CD4-positive, alpha-beta memory T cell (primary cell): ENCODE results near the gene LDHD. TPM values are rescaled to one million over a fixed set of nuclear protein-coding genes. Genes with fewer than 3 reads are reported as not detected.

ENCODE experiments used
- CTCF ChIA-PET: fragments of 350-600 bp; sonication (Branson Sonifier 250); formaldehyde crosslinking; loops from one replicate; lab custom pipeline; 2021; ENCODE audit warnings: inconsistent platforms; ENCODE audit not compliant: partially characterized antibody; lab: Charles Lee
- POLR2A ChIA-PET: fragments of 350-600 bp; sonication (Branson Sonifier 250); formaldehyde crosslinking; loops from one replicate; lab custom pipeline; 2021; ENCODE audit not compliant: partially characterized antibody; lab: Charles Lee
- DNase-seq, 5 donors: peaks; one replicate each; pipeline versions ENCODE4 v3.0.0 to v3.0.0-alpha.2; 2020 to 2022; ENCODE audit warnings: mixed read lengths in 1 of 5
- H3K27ac ChIP-seq: one replicate; pipeline ENCODE4 v1.7.0; 2013; ENCODE audit warnings: low read depth, low read length
- H3K27me3 ChIP-seq: 2 replicates; pipeline ENCODE4 v1.7.0; 2013; ENCODE audit warnings: mild to moderate bottlenecking, low read length, moderate library complexity; ENCODE audit not compliant: insufficient read depth
- H3K36me3 ChIP-seq: 2 replicates; pipeline ENCODE4 v1.7.0; 2013; ENCODE audit warnings: mild to moderate bottlenecking, low read length, moderate library complexity; ENCODE audit not compliant: insufficient read depth
- H3K4me1 ChIP-seq: 2 replicates; pipeline ENCODE4 v1.7.0; 2013; ENCODE audit warnings: mild to moderate bottlenecking, low read length, moderate library complexity; ENCODE audit not compliant: insufficient read depth
- H3K4me3 ChIP-seq, 2 donors: one replicate each; pipeline ENCODE4 v1.7.0; 2013; ENCODE audit warnings: low read length in 2 of 2, mild to moderate bottlenecking in 1 of 2
- H3K9me3 ChIP-seq, 2 donors: one replicate each; pipeline ENCODE4 v1.7.0; 2013; ENCODE audit warnings: low read length in 2 of 2, control low read depth in 1 of 2; ENCODE audit not compliant: control insufficient read depth in 1 of 2
- H3K27ac Mint-ChIP-seq, 7 donors: one replicate each; pipeline ENCODE4 v1.8.0; 2020 to 2021; ENCODE audit warnings: mixed read lengths in 7 of 7, mild to moderate bottlenecking in 6 of 7, inconsistent platforms in 3 of 7, moderate library complexity in 3 of 7
- H3K27me3 Mint-ChIP-seq, 2 donors: one replicate each; pipeline ENCODE4 v1.8.0; 2020 to 2021; ENCODE audit warnings: mixed read lengths in 2 of 2
- H3K36me3 Mint-ChIP-seq, 2 donors: one replicate each; pipeline ENCODE4 v1.8.0; 2020 to 2021; ENCODE audit warnings: mixed read lengths in 2 of 2, inconsistent platforms in 1 of 2, mild to moderate bottlenecking in 1 of 2
- H3K4me1 Mint-ChIP-seq, 4 donors: one replicate each; pipeline ENCODE4 v1.8.0; 2020 to 2021; ENCODE audit warnings: mixed read lengths in 4 of 4, mild to moderate bottlenecking in 1 of 4
- H3K4me3 Mint-ChIP-seq, 8 donors: one replicate each; pipeline ENCODE4 v1.8.0; 2020 to 2021; ENCODE audit warnings: mixed read lengths in 8 of 8, mild to moderate bottlenecking in 7 of 8, moderate library complexity in 6 of 8, inconsistent platforms in 3 of 8
- H3K9me3 Mint-ChIP-seq, 8 donors: one replicate each; pipeline ENCODE4 v1.8.0; 2020 to 2021; ENCODE audit warnings: mixed read lengths in 8 of 8, mild to moderate bottlenecking in 5 of 8, inconsistent platforms in 3 of 8, moderate library complexity in 1 of 8
- intact Hi-C: fragments of 100-400 bp; cut with micrococcal nuclease; formaldehyde crosslinking; loops from one replicate; pipeline ENCODE4 v1.15.1; 2023
- polyA plus RNA-seq, 2 donors: library from polyadenylated mRNA; unstranded; fragments of 300-500 nt; fragmentation: Illumina TruSeq; gene quantifications; one replicate each; pipeline ENCODE4 v1.2.3, GENCODE V29; 2021
- total RNA-seq, 2 experiments: library from RNA; stranded (reverse); gene quantifications; one replicate each; pipeline ENCODE4 v1.2.3, GENCODE V29; 2021

LDHD gene
- total and polyA plus RNA-seq, 4 experiments from 2014 or later: 0.09 to 0.20 (median 0.17) TPM; not detected in 1

- CTCF ChIA-PET: interaction anchor here (0.6 to 7.5 kb wide), 49 partner anchors 8 to 410 kb away, joined by 3 to 254 read pairs (median 6); partner anchors contain the start of genes MLKL, WDR59, ZFP1 and ZNRF1
- peak overlapping the region in 3 of 8 donors; percentile 18 to 72 (median 70) for H3K4me3 Mint-ChIP-seq
- peak overlapping the region in 6 of 7 donors; percentile 15 to 95 (median 93) for H3K27ac Mint-ChIP-seq
Observed at GRCh38 chr16:75111514-75111940, 5.1 kb downstream of the LDHD start.

GRCh38 chr16:75110637-75111513, 5.7 kb downstream of the LDHD start:
- Histone ChIP-seq H3K9me3 (no peaks in the 10 kb centered on the region), H3K4me1 (peaks cover 58% of the 10 kb centered on the region), H3K27me3 (no peaks in the 10 kb centered on the region), H3K27ac (peak overlapping the region; percentile 56), H3K4me3 (peak overlapping the region; percentile 5 to 39), H3K36me3 (no peaks in the 10 kb centered on the region)
- intact Hi-C loops: loop anchor here (1.0 to 5.0 kb wide), 6 partner anchors 36 to 402 kb away; partner anchors contain the start of genes WDR59 and ZFP1
- CTCF ChIA-PET: interaction anchor here (0.6 to 7.5 kb wide), 56 partner anchors 9 to 504 kb away, joined by 3 to 254 read pairs (median 5); partner anchors contain the start of genes MLKL, WDR59, ZFP1 and ZNRF1
- peak overlapping the region; percentile 9 to 77 (median 61) for H3K4me3 Mint-ChIP-seq
- peak; percentile 79 to 84 (median 80) for DNase-seq
- peaks cover 32 to 62% (median 47%) of the 10 kb centered on the region in 4 donors for H3K4me1 Mint-ChIP-seq
- peaks cover 0 to 1% of the 10 kb centered on the region in 2 donors for H3K27me3 Mint-ChIP-seq
- peak overlapping the region; percentile 84 to 95 (median 92) for H3K27ac Mint-ChIP-seq
- POLR2A ChIA-PET: interaction anchor here (0.7 to 4.3 kb wide), 13 partner anchors 11 to 126 kb away, joined by 3 to 88 read pairs (median 4); partner anchors contain the start of genes WDR59 and ZNRF1
- H3K36me3 Mint-ChIP-seq: no peaks in the 10 kb centered on the region
- H3K9me3 Mint-ChIP-seq: peaks cover 0 to 3% (median 0%) of the 10 kb centered on the region in 8 donors

More at GRCh38 chr16:75111514-75111940, 5.1 kb downstream of the LDHD start:
- no peaks in the 10 kb centered on the region for H3K27me3 ChIP-seq
- Mint-ChIP-seq H3K9me3 (peaks cover 0 to 3% (median 0%) of the 10 kb centered on the region in 8 donors), H3K4me1 (peaks cover 29 to 58% (median 43%) of the 10 kb centered on the region in 4 donors), H3K36me3 (no peaks in the 10 kb centered on the region), H3K27me3 (peaks cover 0 to 1% of the 10 kb centered on the region in 2 donors)
- DNase-seq: no peak
- POLR2A ChIA-PET: interaction anchor here (0.7 to 4.3 kb wide), 12 partner anchors 12 to 127 kb away, joined by 3 to 88 read pairs (median 4); partner anchors contain the start of genes WDR59 and ZNRF1
- peak overlapping the region in 1 of 2 donors; percentile 5 for H3K4me3 ChIP-seq
- peaks cover 51% of the 10 kb centered on the region for H3K4me1 ChIP-seq
- H3K27ac ChIP-seq: peak overlapping the region; percentile 56
- no peaks in the 10 kb centered on the region for H3K9me3 ChIP-seq
- no peaks in the 10 kb centered on the region for H3K36me3 ChIP-seq
- intact Hi-C loops: loop anchor here (1.0 to 5.0 kb wide), 6 partner anchors 36 to 402 kb away; partner anchors contain the start of genes WDR59 and ZFP1

GRCh38 chr16:75109732-75110243, 6.8 kb downstream of the LDHD start:
- no peak for DNase-seq
- peaks cover 37 to 72% (median 54%) of the 10 kb centered on the region in 4 donors for H3K4me1 Mint-ChIP-seq

GRCh38 chr16:75108792-75109731, 7.5 kb downstream of the LDHD start:
- H3K4me1 ChIP-seq: peaks cover 68% of the 10 kb centered on the region

More at GRCh38 chr16:75109732-75110243, 6.8 kb downstream of the LDHD start:
- Histone ChIP-seq H3K27me3 (no peaks in the 10 kb centered on the region), H3K9me3 (no peaks in the 10 kb centered on the region), H3K27ac (peak overlapping the region; percentile 56), H3K4me1 (peaks cover 68% of the 10 kb centered on the region), H3K4me3 (no peak overlapping the region), H3K36me3 (no peaks in the 10 kb centered on the region)
- ChIA-PET CTCF (interaction anchor here (1.0 to 7.5 kb wide), 15 partner anchors 9 to 296 kb away, joined by 3 to 254 read pairs (median 8); partner anchors contain the start of genes WDR59 and ZNRF1), POLR2A (interaction anchor here (1.2 to 4.3 kb wide), 6 partner anchors 10 to 125 kb away, joined by 4 to 88 read pairs (median 30); partner anchors contain the start of genes WDR59 and ZNRF1)
- intact Hi-C loops: loop anchor here (5.0 kb wide), 1 partner anchor 47 kb away; no protein-coding TSS in a partner anchor
- H3K4me3 Mint-ChIP-seq: peak overlapping the region; percentile 52 to 83 (median 68)
- H3K27ac Mint-ChIP-seq: peak overlapping the region; percentile 88 to 95 (median 92)
- no peaks in the 10 kb centered on the region for H3K36me3 Mint-ChIP-seq
- peaks cover 0 to 1% of the 10 kb centered on the region in 2 donors for H3K27me3 Mint-ChIP-seq
- H3K9me3 Mint-ChIP-seq: peaks cover 0 to 3% (median 0%) of the 10 kb centered on the region in 8 donors

GRCh38 chr16:75107505-75107904, 9.1 kb downstream of the LDHD start:
- ChIA-PET POLR2A (interaction anchor here (3.5 to 4.3 kb wide), 2 partner anchors 8 to 33 kb away, joined by 45 to 48 read pairs; no protein-coding TSS in a partner anchor), CTCF (interaction anchor here (5.1 to 7.5 kb wide), 3 partner anchors 32 to 121 kb away, joined by 54 to 254 read pairs (median 62); partner anchors contain the start of genes WDR59 and ZNRF1)
- Histone ChIP-seq H3K4me1 (peaks cover 68% of the 10 kb centered on the region), H3K36me3 (no peaks in the 10 kb centered on the region), H3K4me3 (no peak overlapping the region), H3K27me3 (no peaks in the 10 kb centered on the region), H3K27ac (peak overlapping the region; percentile 15), H3K9me3 (no peaks in the 10 kb centered on the region)
- Mint-ChIP-seq H3K4me1 (peaks cover 37 to 80% (median 54%) of the 10 kb centered on the region in 4 donors), H3K27ac (peak overlapping the region; percentile 15 to 92 (median 87)), H3K27me3 (peaks cover 0 to 1% of the 10 kb centered on the region in 2 donors), H3K9me3 (peaks cover 0 to 3% (median 0%) of the 10 kb centered on the region in 8 donors), H3K4me3 (peak overlapping the region in 4 of 8 donors; percentile 21 to 61 (median 47)), H3K36me3 (no peaks in the 10 kb centered on the region)
- DNase-seq: no peak
- intact Hi-C loops: no loop called here

More at GRCh38 chr16:75108792-75109731, 7.5 kb downstream of the LDHD start:
- Mint-ChIP-seq H3K4me3 (peak overlapping the region; percentile 18 to 83 (median 70)), H3K27ac (peak overlapping the region; percentile 88 to 95 (median 92)), H3K36me3 (no peaks in the 10 kb centered on the region), H3K27me3 (peaks cover 0 to 1% of the 10 kb centered on the region in 2 donors), H3K4me1 (peaks cover 37 to 79% (median 54%) of the 10 kb centered on the region in 4 donors), H3K9me3 (peaks cover 0 to 3% (median 0%) of the 10 kb centered on the region in 8 donors)
- no peaks in the 10 kb centered on the region for H3K27me3 ChIP-seq
- peak; percentile 62 to 86 (median 70) for DNase-seq
- H3K27ac ChIP-seq: peak overlapping the region; percentile 56
- ChIA-PET CTCF (interaction anchor here (0.7 to 7.5 kb wide), 16 partner anchors 9 to 297 kb away, joined by 3 to 254 read pairs (median 4); partner anchors contain the start of genes WDR59 and ZNRF1), POLR2A (interaction anchor here (0.8 to 4.3 kb wide), 9 partner anchors 9 to 124 kb away, joined by 3 to 88 read pairs (median 9); partner anchors contain the start of genes WDR59 and ZNRF1)
- H3K36me3 ChIP-seq: no peaks in the 10 kb centered on the region
- peak overlapping the region in 1 of 2 donors; percentile 2 for H3K4me3 ChIP-seq
- intact Hi-C loops: no loop called here
- H3K9me3 ChIP-seq: no peaks in the 10 kb centered on the region
